H1 (cell line): ENCODE measurements around the gene PYY. TPM values are rescaled to one million over a fixed set of nuclear protein-coding genes. Genes with fewer than 3 reads are reported as not detected.

ENCODE experiments used
- CTCF ChIA-PET: fragments of 300-600 bp; sonication (Branson Sonifier 250); formaldehyde crosslinking; loops from one replicate; lab custom pipeline; 2021; ENCODE audit not compliant: partially characterized antibody; lab: Charles Lee
- POLR2A ChIA-PET: fragments of 300-600 bp; sonication (Branson Sonifier 250); formaldehyde crosslinking; loops from one replicate; lab custom pipeline; 2021; ENCODE audit warnings: inconsistent platforms; ENCODE audit not compliant: partially characterized antibody; lab: Charles Lee
- DNase-seq, 2 experiments: peaks; one replicate each; pipeline versions ENCODE4 v3.0.0 to v3.0.0-alpha.2; 2010 to 2022; ENCODE audit warnings: low spot score in 2 of 2, low read depth in 1 of 2, mixed read lengths in 1 of 2
- FAIRE-seq: peaks from 2 replicates; lab custom pipeline; 2011; peaks lifted over from hg19 to GRCh38; lab: Jason Lieb, UNC
- H2AFZ ChIP-seq: 2 replicates; pipeline ENCODE4 v1.8.1; 2012; ENCODE audit warnings: low read length, inconsistent platforms
- H2AK5ac ChIP-seq: 2 replicates; pipeline ENCODE4 v1.6.1; 2013; ENCODE audit warnings: low read depth, low read length
- H2BK120ac ChIP-seq: replicated peaks from 2 replicates; pipeline ENCODE3; 2013; ENCODE audit warnings: low read depth, low read length, inconsistent platforms
- H2BK12ac ChIP-seq: 2 replicates; pipeline ENCODE4 v1.6.1; 2013; ENCODE audit warnings: low read depth, low read length
- H2BK15ac ChIP-seq: 2 replicates; pipeline ENCODE4 v1.6.1; 2013; ENCODE audit warnings: low read length
- H2BK20ac ChIP-seq: 2 replicates; pipeline ENCODE4 v1.6.1; 2013; ENCODE audit warnings: low read length
- H2BK5ac ChIP-seq: 2 replicates; pipeline ENCODE4 v1.6.1; 2013; ENCODE audit warnings: low read depth, low read length
- H3K14ac ChIP-seq: 2 replicates; pipeline ENCODE4 v1.6.1; 2013; ENCODE audit warnings: inconsistent platforms; ENCODE audit not compliant: insufficient read length
- H3K18ac ChIP-seq: 2 replicates; pipeline ENCODE4 v1.6.1; 2013; ENCODE audit warnings: low read length; ENCODE audit errors: extremely low read depth
- H3K23ac ChIP-seq: 2 replicates; pipeline ENCODE4 v1.6.1; 2013; ENCODE audit warnings: inconsistent platforms; ENCODE audit not compliant: insufficient read length
- H3K23me2 ChIP-seq: 2 replicates; pipeline ENCODE4 v1.6.1; 2013; ENCODE audit warnings: low read depth, low read length
- H3K27ac ChIP-seq: 2 replicates; pipeline ENCODE4 v1.6.1; 2011; ENCODE audit warnings: low read depth, low read length, inconsistent platforms
- H3K27me3 ChIP-seq, 4 experiments: replicated peaks in 1 of 4; 1 replicate in 1 of 4; 2 replicates in 3 of 4; pipeline versions ENCODE4 v1.6.1 to v1.8.1; 2011 to 2013; ENCODE audit warnings: low read length in 3 of 4, mild to moderate bottlenecking in 3 of 4, inconsistent platforms in 2 of 4, mixed read lengths in 2 of 4, moderate library complexity in 1 of 4; ENCODE audit not compliant: control insufficient read depth in 3 of 4, insufficient read depth in 3 of 4; ENCODE audit errors: extremely low read depth in 1 of 4
- H3K36me3 ChIP-seq, 4 experiments: 2 replicates each; pipeline versions ENCODE4 v1.6.1 to v1.8.1; 2011 to 2013; ENCODE audit warnings: mild to moderate bottlenecking in 4 of 4, low read length in 3 of 4, moderate library complexity in 2 of 4, control low read depth in 1 of 4, inconsistent platforms in 1 of 4; ENCODE audit not compliant: insufficient read depth in 4 of 4, control insufficient read depth in 2 of 4
- H3K4ac ChIP-seq: replicated peaks from 2 replicates; pipeline ENCODE3; 2013; ENCODE audit warnings: low read length, low read depth, mixed read lengths, inconsistent platforms; ENCODE audit not compliant: insufficient read length
- H3K4me1 ChIP-seq, 4 experiments: replicated peaks in 1 of 4; 1 replicate in 1 of 4; 2 replicates in 3 of 4; pipeline versions ENCODE4 v1.6.1 to v1.8.1; 2011 to 2013; ENCODE audit warnings: low read length in 3 of 4, inconsistent platforms in 2 of 4, mixed read lengths in 1 of 4; ENCODE audit not compliant: insufficient read depth in 4 of 4, control insufficient read depth in 3 of 4
- H3K4me2 ChIP-seq, 2 experiments: 2 replicates each; pipeline versions ENCODE4 v1.6.1 to v1.8.1; 2011 to 2013; ENCODE audit warnings: low read depth in 2 of 2, low read length in 2 of 2, control low read depth in 1 of 2, inconsistent platforms in 1 of 2, mild to moderate bottlenecking in 1 of 2; ENCODE audit not compliant: insufficient read depth in 1 of 2
- H3K4me3 ChIP-seq, 4 experiments: fragments of 200-600, 300-600 bp in 1 of 4; sonication (generic), shearing (Covaris generic), sonication (Bioruptor Twin) in 1 of 4; 2 replicates each; pipeline versions ENCODE4 v1.5.1 to v1.8.1; 2011 to 2016; ENCODE audit warnings: low read length in 4 of 4, low read depth in 3 of 4, control low read depth in 2 of 4, inconsistent platforms in 2 of 4, mild to moderate bottlenecking in 2 of 4, mixed read lengths in 1 of 4, moderate library complexity in 1 of 4; ENCODE audit not compliant: insufficient read depth in 2 of 4; ENCODE audit errors: extremely low read depth in 1 of 4
- H3K56ac ChIP-seq: replicated peaks from 2 replicates; pipeline ENCODE3; 2013; ENCODE audit warnings: low read depth, mild to moderate bottlenecking, mixed read lengths, low read length, inconsistent platforms; ENCODE audit not compliant: insufficient read length
- H3K79me1 ChIP-seq: 2 replicates; pipeline ENCODE4 v1.6.1; 2013; ENCODE audit warnings: low read depth, low read length, control low read depth
- H3K79me2 ChIP-seq, 2 experiments: 2 replicates each; pipeline versions ENCODE4 v1.6.1 to v1.8.1; 2012 to 2013; ENCODE audit warnings: low read length in 2 of 2, mild to moderate bottlenecking in 2 of 2, inconsistent platforms in 1 of 2; ENCODE audit not compliant: insufficient read depth in 2 of 2, control insufficient read depth in 1 of 2
- H3K9ac ChIP-seq, 4 experiments: replicated peaks in 1 of 4; 1 replicate in 1 of 4; 2 replicates in 3 of 4; pipeline versions ENCODE4 v1.6.1 to v1.8.1; 2011 to 2013; ENCODE audit warnings: low read depth in 3 of 4, low read length in 3 of 4, control low read depth in 2 of 4, mild to moderate bottlenecking in 2 of 4, moderate library complexity in 2 of 4, inconsistent platforms in 1 of 4; ENCODE audit errors: extremely low read depth in 1 of 4
- H3K9me3 ChIP-seq, 2 experiments: 2 replicates each; pipeline versions ENCODE4 v1.6.1 to v1.8.1; 2012 to 2013; ENCODE audit warnings: mild to moderate bottlenecking in 2 of 2, moderate library complexity in 2 of 2, control low read depth in 1 of 2, inconsistent platforms in 1 of 2, low read depth in 1 of 2, low read length in 1 of 2, mixed read lengths in 1 of 2; ENCODE audit not compliant: insufficient read depth in 2 of 2
- H4K20me1 ChIP-seq, 2 experiments: replicated peaks in 1 of 2; 2 replicates each; pipeline versions ENCODE3 to v1.8.1; 2011 to 2013; ENCODE audit warnings: inconsistent platforms in 2 of 2, low read length in 2 of 2, mild to moderate bottlenecking in 1 of 2; ENCODE audit not compliant: insufficient read depth in 2 of 2, control insufficient read depth in 1 of 2
- H4K5ac ChIP-seq: 2 replicates; pipeline ENCODE4 v1.6.1; 2013; ENCODE audit warnings: low read length, low read depth, mixed read lengths, inconsistent platforms; ENCODE audit not compliant: insufficient read length
- H4K8ac ChIP-seq: 2 replicates; pipeline ENCODE4 v1.8.0; 2013; ENCODE audit warnings: mild to moderate bottlenecking, moderate library complexity, low read length, inconsistent platforms; ENCODE audit not compliant: insufficient read depth; ENCODE audit errors: extremely low read depth
- H4K91ac ChIP-seq: replicated peaks from 2 replicates; pipeline ENCODE3; 2013; ENCODE audit warnings: low read length, mixed read lengths, inconsistent platforms; ENCODE audit not compliant: insufficient read length
- BACH1 ChIP-seq: IDR thresholded peaks from 2 replicates; pipeline ENCODE4 v1.6.1; 2012; ENCODE audit warnings: low read length, improper control_type of control experiment
- CBX5 ChIP-seq: fragments of 300-800, 300-1000 bp; sonication (generic); IDR thresholded peaks from 2 replicates; pipeline ENCODE4 v1.7.1; 2016; ENCODE audit warnings: antibody characterized with exemption, low read length, low read depth
- CREB1 ChIP-seq: IDR thresholded peaks from 2 replicates; pipeline ENCODE4 v1.6.1; 2012; ENCODE audit warnings: inconsistent platforms
- EZH2 ChIP-seq: fragments of 200-600 bp; sonication (generic); IDR thresholded peaks from 2 replicates; pipeline ENCODE4 v1.7.1; 2012; ENCODE audit warnings: low read depth, mild to moderate bottlenecking, moderate library complexity, low read length, inconsistent platforms; ENCODE audit not compliant: severe bottlenecking
- HDAC6 ChIP-seq: IDR thresholded peaks from one replicate; pipeline ENCODE4 v1.7.1; 2012; ENCODE audit warnings: low read depth, mild to moderate bottlenecking, inconsistent platforms, low read length, moderate library complexity
- KDM1A ChIP-seq: fragments of 200-600, 300-600 bp; sonication (generic); IDR thresholded peaks from 2 replicates; pipeline ENCODE4 v1.7.1; 2016; ENCODE audit warnings: mild to moderate bottlenecking, low read length, borderline replicate concordance
- MAFK ChIP-seq: IDR thresholded peaks from 2 replicates; pipeline ENCODE4 v1.6.1; 2012; ENCODE audit warnings: low read depth, mild to moderate bottlenecking, improper control_type of control experiment, low read length
- NRF1 ChIP-seq: IDR thresholded peaks from 2 replicates; pipeline ENCODE4 v1.6.1; 2011; ENCODE audit warnings: mild to moderate bottlenecking, low read depth, low read length, improper control_type of control experiment
- PHF8 ChIP-seq: fragments of 200-600 bp; sonication (generic); conservative IDR thresholded peaks from 2 replicates; pipeline ENCODE4 v1.7.1; 2012; ENCODE audit warnings: low read depth, mild to moderate bottlenecking, inconsistent platforms, low read length, moderate library complexity
- SAP30 ChIP-seq: fragments of 300-600 bp; sonication (generic); IDR thresholded peaks from 2 replicates; pipeline ENCODE4 v1.7.1; 2012; ENCODE audit warnings: low read length, moderate library complexity, mild to moderate bottlenecking, inconsistent platforms; ENCODE audit not compliant: insufficient read depth, insufficient replicate concordance
- SIX5 ChIP-seq: IDR thresholded peaks from 2 replicates; pipeline ENCODE4 v1.6.1; 2011; ENCODE audit warnings: mild to moderate bottlenecking, low read depth, low read length
- TAF7 ChIP-seq: optimal IDR thresholded peaks from 2 replicates; pipeline ENCODE3; 2011; ENCODE audit warnings: low read depth, mild to moderate bottlenecking, inconsistent platforms, low read length, moderate library complexity, borderline replicate concordance
- WGBS, 2 experiments: shearing (Covaris generic) in 1 of 2; methylation state at CpG; one replicate each; pipeline versions ENCODE4 v1.1.6 to v1.1.7; 2013 to 2015; ENCODE audit warnings: low lambda C conversion rate in 2 of 2, mixed read lengths in 2 of 2, inconsistent platforms in 1 of 2, low coverage in 1 of 2, missing lambda C conversion rate in 1 of 2; ENCODE audit not compliant: insufficient replicate concordance in 2 of 2, insufficient coverage in 1 of 2, insufficient read length in 1 of 2; ENCODE audit errors: extremely low coverage in 1 of 2, missing lambda C conversion rate in 1 of 2; 5-methylcytosine and 5-hydroxymethylcytosine counted together
- polyA plus RNA-seq, 7 experiments: library from polyadenylated mRNA; depleted of rRNA in 3 of 7; stranded (reverse) in 5 of 7; unstranded in 2 of 7; fragments of >200 nt in 5 of 7; fragments of 200-250 nt in 2 of 7; gene quantifications; 1 replicate in 5 of 7; 2 replicates in 1 of 7; 4 replicates in 1 of 7; pipeline versions ENCODE4 v1.2.1 to v1.2.3, GENCODE V29; 2011 to 2013; ENCODE audit warnings: missing spikeins in 2 of 7, mixed read lengths in 2 of 7
- total RNA-seq: library from RNA; stranded (reverse); fragmentation: NEBNext Ultra II Directional; extraction: Animal tissue kit (Norgen Biotek cat#: 25700); gene quantifications from 2 replicates; pipeline ENCODE4 v1.2.1, GENCODE V29; 2021
- TF ChIP-seq, protein P1 (sequence below): IDR thresholded peaks from 2 replicates; pipeline ENCODE4 v1.6.1; 2011; ENCODE audit warnings: low read length, improper control_type of control experiment

Gene PYY
- total and polyA plus RNA-seq, 2 of the 8 experiments (the other 6 are each of a cell fraction or from before 2014, with no cell fraction given), result 0.93 to 3.4 TPM

DNA sequence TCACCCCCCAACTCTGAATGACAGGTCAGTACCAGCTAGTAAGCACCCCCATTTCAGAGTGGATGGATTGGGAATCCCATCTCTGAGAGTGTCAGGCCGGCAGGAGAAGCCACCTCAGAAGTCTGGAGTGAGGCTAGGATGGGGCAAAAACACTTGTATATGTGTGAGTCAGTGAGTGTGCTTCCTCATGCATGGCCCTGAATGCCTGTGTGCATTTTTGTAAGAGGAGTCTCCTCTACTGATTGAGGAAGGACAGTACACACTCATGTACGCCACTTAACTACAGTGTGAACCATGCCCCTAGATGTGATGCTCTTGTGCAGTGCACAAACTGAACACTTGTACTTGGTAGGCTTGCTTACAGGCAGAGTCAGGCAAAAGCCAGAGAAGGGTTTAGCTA lies 28.4 kb upstream of the PYY start:
- FAIRE-seq (no peak), DNase-seq (no peak)
- H3K14ac ChIP-seq, result no peak overlapping the region
- H3K4me3 ChIP-seq, result no peak overlapping the region
- H3K23me2 ChIP-seq, result peaks cover 6% of the 10 kb centered on the region
- no peak overlapping the region for H3K56ac ChIP-seq
- H2BK15ac ChIP-seq, result no peak overlapping the region
- H3K4me1 ChIP-seq, result peaks cover 0 to 4% (median 2%) of the 10 kb centered on the region in 4 experiments; a peak in 3 of 7 replicates
- H3K36me3 ChIP-seq, result no peaks in the 10 kb centered on the region
- H2BK5ac ChIP-seq, result no peak overlapping the region
- no peaks in the 10 kb centered on the region for H4K20me1 ChIP-seq
- 0 out of 2 replicates have a peak overlapping the region, but pooled peaks have one; percentile 20 for H2BK12ac ChIP-seq
- TF ChIP-seq CBX5 (no peak), TAF7 (no peak), SIX5 (no peak), MAFK (no peak), HDAC6 (no peak), BACH1 (no peak), SAP30 (no peak), NRF1 (no peak), KDM1A (no peak), PHF8 (no peak), CREB1 (no peak), EZH2 (no peak)
- TF ChIP-seq, protein P1, sequence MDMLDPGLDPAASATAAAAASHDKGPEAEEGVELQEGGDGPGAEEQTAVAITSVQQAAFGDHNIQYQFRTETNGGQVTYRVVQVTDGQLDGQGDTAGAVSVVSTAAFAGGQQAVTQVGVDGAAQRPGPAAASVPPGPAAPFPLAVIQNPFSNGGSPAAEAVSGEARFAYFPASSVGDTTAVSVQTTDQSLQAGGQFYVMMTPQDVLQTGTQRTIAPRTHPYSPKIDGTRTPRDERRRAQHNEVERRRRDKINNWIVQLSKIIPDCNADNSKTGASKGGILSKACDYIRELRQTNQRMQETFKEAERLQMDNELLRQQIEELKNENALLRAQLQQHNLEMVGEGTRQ, result no peak
- peaks cover 0 to 5% (median 4%) of the 10 kb centered on the region in 4 experiments; a peak in 3 of 7 replicates for H3K27me3 ChIP-seq
- H3K9ac ChIP-seq, result no peak overlapping the region
- no peak overlapping the region for H3K27ac ChIP-seq
- H4K5ac ChIP-seq, result no peak overlapping the region
- ChIA-PET POLR2A (interaction anchor here (0.9 to 1.2 kb wide), 2 partner anchors 12 to 25 kb away, joined by 3 read pairs; no protein-coding TSS in a partner anchor), CTCF (interaction anchor here (1.0 to 22.7 kb wide), 18 partner anchors 8 to 368 kb away, joined by 3 to 416 read pairs (median 9); partner anchors contain the start of genes ASB16, NAGS and PPY)
- no peaks in the 10 kb centered on the region for H3K79me2 ChIP-seq
- H3K79me1 ChIP-seq, result no peaks in the 10 kb centered on the region
- no peaks in the 10 kb centered on the region for H3K9me3 ChIP-seq
- no peak overlapping the region for H2AK5ac ChIP-seq
- no peak overlapping the region for H3K4ac ChIP-seq
- no peak overlapping the region for H4K91ac ChIP-seq
- no peak overlapping the region for H4K8ac ChIP-seq
- 96% methylated on average over 2 of the region's 2 CpGs; no CpG with 5 or more reads in 1 of the 2 experiments for WGBS, 2 experiments
- no peak overlapping the region for H3K23ac ChIP-seq
- no peak overlapping the region for H3K4me2 ChIP-seq
- no peak overlapping the region for H3K18ac ChIP-seq
- H2BK20ac ChIP-seq, result no peak overlapping the region
- H2BK120ac ChIP-seq, result no peak overlapping the region
- no peak overlapping the region for H2AFZ ChIP-seq
